Subcutaneous adipose tissue (tissue), 4 donors: Measurements from ENCODE around the gene APCDD1L. TPM values are rescaled to one million over a fixed set of nuclear protein-coding genes. Genes with fewer than 3 reads are reported as not detected.

Source experiments
- total RNA-seq, 4 donors: library from RNA; depleted of rRNA; stranded (reverse); fragments of >200 nt; gene quantifications; one replicate each; pipeline ENCODE4 v1.1.0, GENCODE V29; 2016
- TF ChIP-seq, protein P1 (sequence below): fragments of 450-650 bp; IDR thresholded peaks from one replicate; pipeline ENCODE4 v1.5.1; 2016; ENCODE audit warnings: low read depth, mild to moderate bottlenecking, control low read depth, antibody characterized with exemption, moderate library complexity

Gene APCDD1L
- total RNA-seq, 4 donors from 2014 or later, result 0.17 to 0.22 TPM; not detected in 2

DNA sequence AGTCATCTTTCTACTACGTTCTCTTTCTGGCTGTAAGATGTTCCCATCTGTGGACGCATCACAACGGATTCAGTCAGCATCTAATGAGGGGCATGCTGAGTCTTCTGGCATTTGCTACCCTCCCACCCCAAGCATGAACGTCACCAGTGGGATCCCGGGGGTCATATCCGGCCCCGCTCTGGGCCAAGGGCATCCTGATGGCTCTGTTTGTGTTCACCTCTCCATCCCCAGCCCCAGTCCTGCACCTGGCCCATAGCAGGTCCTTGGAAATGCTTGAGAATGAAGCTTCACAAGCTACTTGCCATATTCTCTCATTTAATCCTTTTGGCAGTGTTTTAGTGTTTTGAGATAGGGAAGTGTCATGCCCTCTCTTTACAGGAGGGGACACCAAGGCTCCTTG, 14.9 kb downstream of the APCDD1L start:
- TF ChIP-seq, protein P1, sequence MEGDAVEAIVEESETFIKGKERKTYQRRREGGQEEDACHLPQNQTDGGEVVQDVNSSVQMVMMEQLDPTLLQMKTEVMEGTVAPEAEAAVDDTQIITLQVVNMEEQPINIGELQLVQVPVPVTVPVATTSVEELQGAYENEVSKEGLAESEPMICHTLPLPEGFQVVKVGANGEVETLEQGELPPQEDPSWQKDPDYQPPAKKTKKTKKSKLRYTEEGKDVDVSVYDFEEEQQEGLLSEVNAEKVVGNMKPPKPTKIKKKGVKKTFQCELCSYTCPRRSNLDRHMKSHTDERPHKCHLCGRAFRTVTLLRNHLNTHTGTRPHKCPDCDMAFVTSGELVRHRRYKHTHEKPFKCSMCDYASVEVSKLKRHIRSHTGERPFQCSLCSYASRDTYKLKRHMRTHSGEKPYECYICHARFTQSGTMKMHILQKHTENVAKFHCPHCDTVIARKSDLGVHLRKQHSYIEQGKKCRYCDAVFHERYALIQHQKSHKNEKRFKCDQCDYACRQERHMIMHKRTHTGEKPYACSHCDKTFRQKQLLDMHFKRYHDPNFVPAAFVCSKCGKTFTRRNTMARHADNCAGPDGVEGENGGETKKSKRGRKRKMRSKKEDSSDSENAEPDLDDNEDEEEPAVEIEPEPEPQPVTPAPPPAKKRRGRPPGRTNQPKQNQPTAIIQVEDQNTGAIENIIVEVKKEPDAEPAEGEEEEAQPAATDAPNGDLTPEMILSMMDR, result no peak

DNA sequence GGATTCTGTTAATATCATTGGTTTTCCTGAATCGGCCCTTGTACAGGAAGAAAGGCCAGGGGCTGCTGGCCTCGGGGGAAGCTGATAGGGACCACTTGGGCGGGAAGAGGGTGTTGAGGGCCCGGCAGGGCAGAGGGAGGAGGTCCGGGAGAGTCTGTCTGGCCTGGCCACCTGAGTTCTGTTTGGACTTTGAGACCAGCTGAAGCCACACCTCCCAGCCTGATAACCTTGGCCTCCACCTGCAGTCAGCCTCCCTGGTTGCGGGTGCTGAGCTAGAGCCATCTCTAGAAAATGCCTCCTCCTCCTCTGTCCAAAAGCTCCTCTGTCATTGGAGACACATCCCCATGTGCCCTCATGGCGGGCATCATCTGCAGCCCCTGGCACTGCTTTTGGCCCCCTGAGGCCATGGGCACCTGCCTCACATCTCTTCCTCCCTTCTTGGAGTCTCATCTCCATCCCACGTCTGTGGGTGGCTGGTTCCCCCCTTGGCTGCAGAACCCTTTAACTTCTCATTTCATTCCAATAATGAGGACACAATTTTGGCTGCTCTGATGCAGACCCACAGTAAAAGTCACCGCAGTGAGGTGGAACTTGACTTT, 16.6 kb downstream of the APCDD1L start:
- TF ChIP-seq, protein P1, result no peak

DNA sequence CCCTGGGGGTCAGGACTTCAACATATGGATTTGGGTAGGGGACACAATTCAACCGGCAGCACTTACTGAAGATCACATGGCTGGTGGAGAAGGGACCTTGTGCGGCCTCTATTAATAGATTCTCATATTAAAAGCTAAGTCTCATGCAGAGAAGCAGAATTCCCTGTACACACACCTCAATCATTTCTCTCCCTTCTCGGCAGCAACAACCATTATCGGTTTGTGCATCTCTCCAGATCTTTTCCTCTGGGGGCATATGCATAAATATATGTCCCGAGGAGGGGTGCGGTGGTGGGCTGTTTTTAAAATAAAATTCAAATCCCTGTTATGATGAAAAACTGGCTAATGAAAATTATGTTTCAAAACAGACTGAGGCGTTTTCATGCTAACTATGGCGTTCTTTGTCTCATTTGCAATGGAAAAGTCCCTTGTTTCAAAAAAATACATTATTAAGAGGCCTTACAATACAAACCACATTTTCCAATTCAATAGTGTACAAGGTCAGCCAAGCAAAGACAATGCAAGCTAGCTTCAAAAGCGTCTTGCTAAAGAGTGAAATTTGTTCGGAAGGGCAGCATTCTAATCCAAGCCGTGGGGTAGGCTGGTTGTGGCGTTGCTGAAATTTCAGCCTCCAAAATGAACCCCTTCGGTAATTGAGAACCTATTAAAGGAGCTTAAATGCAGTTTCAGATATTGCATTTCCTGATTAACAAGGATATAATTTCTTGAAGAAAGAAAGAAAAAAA, 17.3 kb downstream of the APCDD1L start:
- TF ChIP-seq, protein P1, result no peak

DNA sequence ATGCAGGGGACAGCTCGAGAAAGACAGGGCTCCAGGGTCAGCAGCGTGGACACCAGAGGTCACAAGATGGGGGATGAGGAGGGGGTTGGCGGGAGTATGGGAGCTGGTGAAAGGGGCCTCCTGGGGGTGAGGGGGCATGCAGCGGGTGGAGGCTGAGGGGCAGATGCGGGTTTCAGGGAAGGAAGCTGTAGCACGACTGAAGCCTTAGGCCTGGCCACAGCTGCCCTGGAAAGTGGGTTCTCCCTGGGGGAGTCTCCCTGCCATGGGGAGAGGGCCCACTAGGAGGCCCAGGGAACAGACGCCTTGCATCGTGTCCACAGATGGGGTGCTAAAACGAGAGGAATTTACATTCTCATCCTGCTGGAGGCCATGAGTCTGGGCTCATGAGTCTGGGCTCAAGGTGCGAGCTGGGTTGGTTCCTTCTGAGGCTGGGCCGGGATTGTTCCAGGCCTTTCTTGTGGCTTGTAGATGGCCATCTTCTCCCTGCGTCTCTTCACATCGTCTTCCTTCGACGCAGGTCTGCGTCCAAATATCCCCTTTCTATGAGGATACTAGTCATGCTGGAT, 18.0 kb downstream of the APCDD1L start:
- TF ChIP-seq, protein P1, result no peak

DNA sequence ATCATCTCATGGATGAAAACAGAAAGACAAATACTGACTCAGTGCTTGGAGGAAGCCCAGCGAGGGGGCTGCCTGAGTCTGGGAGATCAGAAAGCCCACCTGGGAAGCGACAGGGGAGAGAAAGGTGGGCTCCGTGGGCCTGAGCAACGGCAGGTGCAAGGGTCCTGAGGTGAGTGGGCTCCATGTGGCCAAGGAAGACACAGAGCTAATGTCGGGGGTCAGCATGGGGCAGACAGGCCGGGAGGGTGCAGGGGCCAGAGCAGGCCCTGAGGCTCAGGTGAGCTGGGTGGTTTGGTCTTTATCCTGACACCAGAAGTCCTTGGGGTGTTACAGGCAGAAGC, 18.8 kb downstream of the APCDD1L start:
- TF ChIP-seq, protein P1, result no peak

DNA sequence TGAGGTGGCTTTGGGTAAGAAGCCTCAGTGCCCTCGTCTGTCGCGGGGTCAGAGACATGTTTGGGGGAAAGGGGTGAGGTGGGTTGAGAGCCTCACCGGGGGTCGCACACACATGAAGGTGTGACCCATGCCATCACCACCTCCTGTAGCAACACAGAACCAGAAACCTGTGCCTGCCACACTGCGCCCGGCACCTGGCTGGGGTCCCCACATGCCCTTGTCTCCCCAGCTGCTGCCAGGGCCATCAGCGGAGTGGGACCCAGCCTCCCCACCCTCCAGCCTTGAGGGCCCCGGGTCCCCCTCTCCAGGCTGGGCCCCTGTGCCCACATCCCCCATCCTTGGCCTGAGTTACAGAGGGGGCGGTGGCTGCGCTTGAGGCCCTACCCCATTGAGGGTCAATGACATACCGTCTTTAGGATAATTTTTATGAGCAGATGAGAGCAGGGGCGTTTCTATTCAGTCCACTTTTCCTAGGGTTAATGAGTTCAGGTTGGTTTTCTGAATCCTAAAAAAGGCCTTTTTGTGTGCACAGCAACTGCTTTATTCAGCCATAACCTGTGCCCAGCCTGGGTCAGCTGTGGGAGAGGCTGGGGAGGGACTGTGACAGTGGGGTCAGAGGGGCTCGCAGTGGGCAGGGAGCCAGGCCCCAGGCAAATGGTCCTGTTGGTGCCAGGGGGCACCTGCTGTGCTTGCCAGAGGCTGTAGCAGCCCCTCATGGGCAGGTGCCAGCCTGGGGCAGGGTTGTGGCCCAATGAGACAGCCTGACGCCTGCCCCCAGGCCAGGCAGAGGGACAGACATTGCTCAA, 19.4 kb downstream of the APCDD1L start:
- TF ChIP-seq, protein P1, result no peak
